Stimulated activated CD4-positive, alpha-beta T cell treated with anti-CD3 and anti-CD28 coated beads, Interleukin-1b, Interleukin-23, amount 100 ng/mL, for 4 hours (primary cell): ENCODE data around the gene ATP1B4.
A peak's percentile ranks its signal among the peaks of the same experiment; 100 is the strongest.
"Not testable (repeated sequence)": the region's sequence is repeated elsewhere in the genome, so short reads cannot be mapped to it uniquely, and the experiment has no call there.

Source experiments
- DNase-seq, 2 donors: peaks; one replicate each; pipeline ENCODE4 v3.0.0-alpha.2; 2020; ENCODE audit warnings: low read depth in 2 of 2

Gene ATP1B4

GRCh38 chrX:120361764-120362305 is at the start of gene ATP1B4:
Gene ATP1B4 (plus strand): TSS chrX:120362089. CDS start chrX:120362169, 80 bp downstream.
- DNase-seq, result no peak

- no peak for DNase-seq
Observed at GRCh38 chrX:120315776-120316175, 46.1 kb upstream of the ATP1B4 start.

- no peak for DNase-seq
Observed at GRCh38 chrX:120316587-120317283, 45.2 kb upstream of the ATP1B4 start.

GRCh38 chrX:120318411-120318810 is 43.5 kb upstream of the ATP1B4 start:
- no peak for DNase-seq

- no peak for DNase-seq
Observed at GRCh38 chrX:120321520-120322281, 40.2 kb upstream of the ATP1B4 start.

- DNase-seq, result no peak
Observed at GRCh38 chrX:120331116-120331515, 30.8 kb upstream of the ATP1B4 start.

- DNase-seq, result no peak
Observed at GRCh38 chrX:120332394-120332793, 29.5 kb upstream of the ATP1B4 start.

GRCh38 chrX:120334151-120334550 is 27.7 kb upstream of the ATP1B4 start:
- no peak for DNase-seq

- DNase-seq, result no peak
Observed at GRCh38 chrX:120334603-120335002, 27.3 kb upstream of the ATP1B4 start.

- DNase-seq, result no peak
Observed at GRCh38 chrX:120335289-120335688, 26.6 kb upstream of the ATP1B4 start.

- DNase-seq, result no peak
Observed at GRCh38 chrX:120336899-120337298, 25.0 kb upstream of the ATP1B4 start.

- not testable (repeated sequence) for DNase-seq
Observed at GRCh38 chrX:120344566-120344965, 17.3 kb upstream of the ATP1B4 start.

- no peak for DNase-seq
Observed at GRCh38 chrX:120350450-120351138, 11.3 kb upstream of the ATP1B4 start.

- DNase-seq, result no peak
Observed at GRCh38 chrX:120356084-120356483, 5.8 kb upstream of the ATP1B4 start.

GRCh38 chrX:120357186-120357585 is 4.7 kb upstream of the ATP1B4 start:
- no peak for DNase-seq

- peak; percentile 6 to 10 for DNase-seq
Observed at GRCh38 chrX:120358737-120359456, 3.0 kb upstream of the ATP1B4 start.

- DNase-seq, result peak; percentile 16 to 39
Observed at GRCh38 chrX:120365320-120365719, 3.4 kb downstream of the ATP1B4 start.

GRCh38 chrX:120365968-120366367 is 4.1 kb downstream of the ATP1B4 start:
- no peak for DNase-seq

- DNase-seq, result no peak
Observed at GRCh38 chrX:120366794-120367193, 4.9 kb downstream of the ATP1B4 start.

GRCh38 chrX:120367402-120368109 is 5.7 kb downstream of the ATP1B4 start:
- no peak for DNase-seq
